HCT116 (cell line): ENCODE data around the gene ANO2.

Experiments used
- EZH2 ChIP-seq: fragments of 200-600 bp; sonication (generic); IDR thresholded peaks from 2 replicates; pipeline ENCODE4 v1.6.1; 2017; ENCODE audit warnings: antibody characterized with exemption, mixed run types
- EZH2phosphoT487 ChIP-seq: fragments of 200-600 bp; IDR thresholded peaks from 2 replicates; pipeline ENCODE4 v1.6.1; 2018; ENCODE audit warnings: antibody characterized with exemption, borderline replicate concordance
- FOSL1 ChIP-seq: IDR thresholded peaks from 2 replicates; pipeline ENCODE4 v1.6.1; 2012; ENCODE audit warnings: low read depth
- POLR2A ChIP-seq: IDR thresholded peaks from 2 replicates; pipeline ENCODE4 v1.7.0; 2011; ENCODE audit warnings: borderline replicate concordance; ENCODE audit not compliant: insufficient read depth, insufficient read length; ENCODE audit errors: extremely low read depth
- POLR2AphosphoS5 ChIP-seq: IDR thresholded peaks from 2 replicates; pipeline ENCODE4 v1.6.1; 2011; ENCODE audit warnings: mild to moderate bottlenecking, low read depth, low read length, moderate library complexity
- RAD21 ChIP-seq: IDR thresholded peaks from 2 replicates; pipeline ENCODE4 v1.6.1; 2012; ENCODE audit warnings: low read depth, mild to moderate bottlenecking
- ZFX ChIP-seq: fragments of 450-650 bp; IDR thresholded peaks from 2 replicates; pipeline ENCODE4 v1.6.1; 2017
- TF ChIP-seq, protein P1 (sequence below), 3 experiments: fragments of 200-600 bp in 1 of 3; sonication (generic) in 1 of 3; IDR thresholded peaks in 2 of 3; conservative IDR thresholded peaks in 1 of 3; 2 replicates each; pipeline ENCODE4 v1.5.1; 2012 to 2017; ENCODE audit warnings: low read depth in 2 of 3, low read length in 2 of 3, antibody characterized with exemption in 1 of 3, borderline replicate concordance in 1 of 3, control low read depth in 1 of 3, mild to moderate bottlenecking in 1 of 3, mixed read lengths in 1 of 3, mixed run types in 1 of 3, moderate library complexity in 1 of 3; ENCODE audit not compliant: insufficient read depth in 1 of 3
- TF ChIP-seq, protein P2 (sequence below): IDR thresholded peaks from 2 replicates; pipeline ENCODE4 v1.6.1; 2012
- TF ChIP-seq, protein P3 (sequence below): IDR thresholded peaks from 2 replicates; pipeline ENCODE4 v1.6.1; 2012; ENCODE audit warnings: low read depth
- TF ChIP-seq, protein P4 (sequence below): IDR thresholded peaks from 2 replicates; pipeline ENCODE4 v1.6.1; 2011; ENCODE audit warnings: mild to moderate bottlenecking, low read length, moderate library complexity; ENCODE audit not compliant: insufficient replicate concordance; ENCODE audit errors: extremely low read depth

DNA sequence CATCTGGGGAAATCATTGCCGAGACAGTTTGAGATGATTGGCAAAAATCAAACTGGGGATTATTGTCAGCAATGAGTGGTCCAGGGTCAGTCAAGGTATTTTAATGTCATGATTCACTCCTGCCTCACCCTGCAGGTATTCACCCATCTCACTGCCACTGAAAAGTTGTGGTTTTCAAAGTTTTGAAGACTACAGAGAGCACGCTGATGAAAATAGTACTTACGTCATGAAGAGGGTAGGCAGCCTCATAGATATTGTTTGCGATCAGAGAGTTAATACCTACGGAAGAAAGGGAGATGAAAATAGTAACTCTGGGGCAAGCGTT is 138.0 kb downstream of the ANO2 start:
- TF ChIP-seq FOSL1 (peak; percentile 26; the same call in 1 of the 2 replicates), POLR2A (no peak), EZH2 (no peak), POLR2AphosphoS5 (no peak), RAD21 (no peak), EZH2phosphoT487 (no peak), ZFX (no peak)
- TF ChIP-seq, protein P1, sequence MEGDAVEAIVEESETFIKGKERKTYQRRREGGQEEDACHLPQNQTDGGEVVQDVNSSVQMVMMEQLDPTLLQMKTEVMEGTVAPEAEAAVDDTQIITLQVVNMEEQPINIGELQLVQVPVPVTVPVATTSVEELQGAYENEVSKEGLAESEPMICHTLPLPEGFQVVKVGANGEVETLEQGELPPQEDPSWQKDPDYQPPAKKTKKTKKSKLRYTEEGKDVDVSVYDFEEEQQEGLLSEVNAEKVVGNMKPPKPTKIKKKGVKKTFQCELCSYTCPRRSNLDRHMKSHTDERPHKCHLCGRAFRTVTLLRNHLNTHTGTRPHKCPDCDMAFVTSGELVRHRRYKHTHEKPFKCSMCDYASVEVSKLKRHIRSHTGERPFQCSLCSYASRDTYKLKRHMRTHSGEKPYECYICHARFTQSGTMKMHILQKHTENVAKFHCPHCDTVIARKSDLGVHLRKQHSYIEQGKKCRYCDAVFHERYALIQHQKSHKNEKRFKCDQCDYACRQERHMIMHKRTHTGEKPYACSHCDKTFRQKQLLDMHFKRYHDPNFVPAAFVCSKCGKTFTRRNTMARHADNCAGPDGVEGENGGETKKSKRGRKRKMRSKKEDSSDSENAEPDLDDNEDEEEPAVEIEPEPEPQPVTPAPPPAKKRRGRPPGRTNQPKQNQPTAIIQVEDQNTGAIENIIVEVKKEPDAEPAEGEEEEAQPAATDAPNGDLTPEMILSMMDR (IDR thresholded peaks at IDR 0.05 in 2 of 3, conservative IDR thresholded peaks at IDR 0.05 in 1 of 3; ENCODE audit: borderline replicate concordance in 1 of 3, insufficient read depth in 1 of 3, low read depth in 2 of 3, low read length in 2 of 3): no peak
- TF ChIP-seq, protein P2, sequence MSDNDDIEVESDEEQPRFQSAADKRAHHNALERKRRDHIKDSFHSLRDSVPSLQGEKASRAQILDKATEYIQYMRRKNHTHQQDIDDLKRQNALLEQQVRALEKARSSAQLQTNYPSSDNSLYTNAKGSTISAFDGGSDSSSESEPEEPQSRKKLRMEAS: no peak; the same call in 1 of the 2 replicates
- TF ChIP-seq, protein P3, sequence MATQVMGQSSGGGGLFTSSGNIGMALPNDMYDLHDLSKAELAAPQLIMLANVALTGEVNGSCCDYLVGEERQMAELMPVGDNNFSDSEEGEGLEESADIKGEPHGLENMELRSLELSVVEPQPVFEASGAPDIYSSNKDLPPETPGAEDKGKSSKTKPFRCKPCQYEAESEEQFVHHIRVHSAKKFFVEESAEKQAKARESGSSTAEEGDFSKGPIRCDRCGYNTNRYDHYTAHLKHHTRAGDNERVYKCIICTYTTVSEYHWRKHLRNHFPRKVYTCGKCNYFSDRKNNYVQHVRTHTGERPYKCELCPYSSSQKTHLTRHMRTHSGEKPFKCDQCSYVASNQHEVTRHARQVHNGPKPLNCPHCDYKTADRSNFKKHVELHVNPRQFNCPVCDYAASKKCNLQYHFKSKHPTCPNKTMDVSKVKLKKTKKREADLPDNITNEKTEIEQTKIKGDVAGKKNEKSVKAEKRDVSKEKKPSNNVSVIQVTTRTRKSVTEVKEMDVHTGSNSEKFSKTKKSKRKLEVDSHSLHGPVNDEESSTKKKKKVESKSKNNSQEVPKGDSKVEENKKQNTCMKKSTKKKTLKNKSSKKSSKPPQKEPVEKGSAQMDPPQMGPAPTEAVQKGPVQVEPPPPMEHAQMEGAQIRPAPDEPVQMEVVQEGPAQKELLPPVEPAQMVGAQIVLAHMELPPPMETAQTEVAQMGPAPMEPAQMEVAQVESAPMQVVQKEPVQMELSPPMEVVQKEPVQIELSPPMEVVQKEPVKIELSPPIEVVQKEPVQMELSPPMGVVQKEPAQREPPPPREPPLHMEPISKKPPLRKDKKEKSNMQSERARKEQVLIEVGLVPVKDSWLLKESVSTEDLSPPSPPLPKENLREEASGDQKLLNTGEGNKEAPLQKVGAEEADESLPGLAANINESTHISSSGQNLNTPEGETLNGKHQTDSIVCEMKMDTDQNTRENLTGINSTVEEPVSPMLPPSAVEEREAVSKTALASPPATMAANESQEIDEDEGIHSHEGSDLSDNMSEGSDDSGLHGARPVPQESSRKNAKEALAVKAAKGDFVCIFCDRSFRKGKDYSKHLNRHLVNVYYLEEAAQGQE: no peak
- TF ChIP-seq, protein P4, sequence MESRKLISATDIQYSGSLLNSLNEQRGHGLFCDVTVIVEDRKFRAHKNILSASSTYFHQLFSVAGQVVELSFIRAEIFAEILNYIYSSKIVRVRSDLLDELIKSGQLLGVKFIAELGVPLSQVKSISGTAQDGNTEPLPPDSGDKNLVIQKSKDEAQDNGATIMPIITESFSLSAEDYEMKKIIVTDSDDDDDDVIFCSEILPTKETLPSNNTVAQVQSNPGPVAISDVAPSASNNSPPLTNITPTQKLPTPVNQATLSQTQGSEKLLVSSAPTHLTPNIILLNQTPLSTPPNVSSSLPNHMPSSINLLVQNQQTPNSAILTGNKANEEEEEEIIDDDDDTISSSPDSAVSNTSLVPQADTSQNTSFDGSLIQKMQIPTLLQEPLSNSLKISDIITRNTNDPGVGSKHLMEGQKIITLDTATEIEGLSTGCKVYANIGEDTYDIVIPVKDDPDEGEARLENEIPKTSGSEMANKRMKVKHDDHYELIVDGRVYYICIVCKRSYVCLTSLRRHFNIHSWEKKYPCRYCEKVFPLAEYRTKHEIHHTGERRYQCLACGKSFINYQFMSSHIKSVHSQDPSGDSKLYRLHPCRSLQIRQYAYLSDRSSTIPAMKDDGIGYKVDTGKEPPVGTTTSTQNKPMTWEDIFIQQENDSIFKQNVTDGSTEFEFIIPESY: no peak
